Measurements from ENCODE around the gene WFDC6. TPM values are rescaled to one million over a fixed set of nuclear protein-coding genes. Genes with fewer than 3 reads are reported as not detected.

Gene WFDC6
- polyA plus RNA-seq, 3 donors: 0.30 TPM; not detected in 2

DNA sequence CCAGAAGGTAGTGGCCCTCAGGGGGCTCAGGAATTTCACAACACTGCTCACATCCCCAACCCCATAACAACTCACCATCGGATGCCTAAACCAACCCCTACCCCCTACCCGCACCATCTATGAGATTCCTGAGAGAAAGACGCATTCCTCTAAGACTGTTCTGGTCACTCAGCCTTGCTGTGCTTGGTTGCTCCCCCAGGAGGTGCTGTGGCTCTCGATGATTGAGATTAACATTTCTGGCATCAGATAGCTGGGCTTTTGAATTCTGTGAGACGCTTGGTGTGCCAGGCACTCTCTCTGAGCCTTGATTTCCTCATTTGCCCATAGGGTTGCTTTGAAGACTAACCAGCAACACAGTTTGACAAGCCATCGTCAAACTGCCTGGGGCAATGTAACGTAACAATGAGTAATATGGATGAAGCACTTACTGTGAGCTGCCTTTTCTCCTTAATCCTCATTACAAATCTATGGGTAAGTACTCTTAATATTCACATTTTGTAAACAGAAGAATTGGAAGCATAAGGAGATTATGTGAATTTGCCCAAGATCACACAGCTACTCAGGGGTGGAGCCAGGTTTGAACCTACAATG lies 978 bp downstream of the WFDC6 start:
- DNase-seq (ENCODE audit: extremely low read depth in 1 of 11, low read depth in 9 of 11, low spot score in 4 of 11): no peak

DNA sequence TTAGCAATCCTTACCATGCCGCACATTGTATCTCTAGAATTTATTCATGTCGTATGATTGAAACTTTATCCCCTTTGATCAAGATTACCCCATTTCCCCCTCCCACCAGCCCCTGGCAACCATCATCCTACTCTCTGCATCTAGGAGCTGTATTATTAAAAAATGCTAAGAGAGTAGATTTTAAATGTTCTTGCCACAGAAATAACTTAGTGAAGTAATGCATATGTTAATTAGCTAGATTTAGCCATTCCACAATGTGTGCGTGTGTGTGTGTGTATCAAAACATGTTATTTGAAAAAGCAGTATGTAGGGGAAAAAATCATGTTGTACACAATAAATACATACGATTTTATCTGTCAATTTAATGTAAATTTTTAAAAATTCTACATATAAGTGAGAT lies 12.0 kb downstream of the WFDC6 start:
- DNase-seq (ENCODE audit: extremely low read depth in 1 of 11, low read depth in 9 of 11, low spot score in 4 of 11): no peak

DNA sequence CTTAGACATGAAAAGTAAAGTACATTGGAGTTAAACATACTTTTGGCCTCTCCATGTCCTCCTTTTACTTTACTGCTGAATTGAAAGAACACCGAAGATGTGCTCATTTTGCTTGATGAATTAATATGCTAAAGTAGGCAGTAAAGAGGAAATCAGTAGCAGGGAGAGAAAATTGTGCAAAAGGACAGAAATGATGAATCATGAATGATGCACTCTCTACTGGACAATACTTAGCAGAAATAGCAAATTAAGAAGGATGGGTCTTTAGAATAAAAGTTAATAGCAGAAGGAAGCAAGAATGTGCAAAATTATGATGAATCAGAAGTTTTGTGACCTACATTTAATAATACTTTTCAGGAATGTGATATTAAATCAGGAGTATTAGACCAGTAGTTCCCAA lies 15.5 kb downstream of the WFDC6 start:
- DNase-seq (ENCODE audit: extremely low read depth in 1 of 11, low read depth in 9 of 11, low spot score in 4 of 11): no peak

DNA sequence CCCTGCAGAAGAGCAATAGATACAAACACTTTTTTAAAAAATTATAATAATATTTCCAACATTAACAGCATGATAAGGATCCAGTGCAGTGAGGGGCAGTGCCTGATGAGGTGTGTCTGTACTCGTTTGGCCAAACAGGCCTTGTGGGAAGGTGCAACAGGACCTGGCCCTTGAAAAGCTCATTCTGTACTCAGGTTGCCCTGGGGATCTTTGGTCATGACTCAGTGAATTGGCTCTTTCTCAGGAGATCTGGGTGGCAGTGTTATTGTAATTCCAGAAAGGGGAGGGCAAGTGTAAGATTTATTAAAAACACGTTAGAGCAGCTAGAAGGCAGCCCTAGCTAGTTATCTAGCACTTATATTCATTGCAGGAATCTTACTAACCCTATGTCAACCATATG lies 21.0 kb downstream of the WFDC6 start:
- DNase-seq (ENCODE audit: extremely low read depth in 1 of 11, low read depth in 9 of 11, low spot score in 4 of 11): peak in 3 of 11 donors; percentile 15 to 33 (median 15)

DNA sequence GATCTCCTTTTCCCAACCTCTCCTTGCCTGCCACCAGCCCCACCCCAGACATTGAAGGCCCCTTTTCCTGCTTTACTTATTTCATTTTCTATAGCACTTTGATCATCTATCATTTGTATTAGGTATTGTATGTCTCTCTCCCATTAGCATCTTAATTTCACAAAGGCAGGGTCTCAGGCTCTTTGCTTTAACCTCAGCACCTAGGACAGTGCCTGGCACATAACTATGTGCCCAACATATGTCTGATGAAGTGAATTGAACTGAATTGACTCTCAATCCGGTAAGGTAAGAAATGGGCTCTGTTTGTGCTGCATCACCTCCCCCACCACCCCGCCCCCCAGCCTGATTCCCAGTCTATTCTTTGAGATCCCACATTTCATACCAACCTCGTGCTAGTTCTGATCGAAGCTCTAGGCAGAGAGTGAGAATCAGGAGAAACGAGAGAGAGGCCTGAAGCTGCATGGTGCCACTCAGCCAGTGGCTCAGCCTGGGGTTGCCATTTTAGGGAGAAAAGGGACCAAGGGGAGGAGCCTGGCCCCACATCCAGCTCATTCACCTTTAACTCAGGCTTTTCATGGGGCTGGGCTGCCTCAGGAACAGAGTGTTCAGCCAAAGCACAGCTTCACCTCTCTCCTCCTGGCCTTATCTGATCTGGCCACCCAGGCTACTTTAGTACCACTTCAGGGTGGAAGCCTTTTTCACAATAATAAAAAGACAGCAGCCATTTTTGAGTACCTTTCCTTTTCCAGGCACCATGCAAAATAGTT lies 24.0 kb downstream of the WFDC6 start, which contains the start of gene SPINT3:
Gene SPINT3, minus strand, starts transcription at position 476 of the 767 bp plus-strand sequence. Its CDS starts 14 bp downstream, at position 462.
- DNase-seq (ENCODE audit: extremely low read depth in 1 of 11, low read depth in 9 of 11, low spot score in 4 of 11): no peak

DNA sequence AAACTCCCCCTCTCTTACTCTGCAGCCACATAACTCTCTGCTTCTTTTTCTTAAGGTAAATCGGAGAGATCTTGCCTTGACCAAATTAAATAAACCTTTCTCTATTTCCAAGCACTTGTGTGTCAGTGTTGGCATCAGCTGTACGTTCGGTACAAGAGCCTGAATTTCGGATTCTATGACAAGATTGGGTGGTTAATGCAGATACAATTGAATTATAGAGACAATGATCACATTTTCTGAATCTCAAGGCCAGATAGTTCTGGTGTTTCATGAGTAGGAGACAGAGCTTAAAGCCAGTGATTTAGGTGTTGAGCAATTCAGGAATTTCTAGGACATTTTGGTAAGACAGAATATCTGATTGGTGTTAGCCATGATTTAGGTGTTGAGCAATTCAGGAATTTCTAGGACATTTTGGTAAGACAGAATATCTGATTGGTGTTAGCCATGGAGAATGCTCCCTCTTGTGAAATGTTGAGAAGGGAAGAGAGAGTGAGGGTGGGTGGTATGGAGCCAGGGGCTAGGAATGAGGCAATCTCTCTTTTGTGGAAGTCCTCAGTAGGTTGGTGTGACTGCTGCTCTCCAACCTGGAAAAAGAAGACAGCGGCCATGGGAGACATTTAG lies 28.9 kb downstream of the WFDC6 start:
- DNase-seq (ENCODE audit: extremely low read depth in 1 of 11, low read depth in 9 of 11, low spot score in 4 of 11): no peak

DNA sequence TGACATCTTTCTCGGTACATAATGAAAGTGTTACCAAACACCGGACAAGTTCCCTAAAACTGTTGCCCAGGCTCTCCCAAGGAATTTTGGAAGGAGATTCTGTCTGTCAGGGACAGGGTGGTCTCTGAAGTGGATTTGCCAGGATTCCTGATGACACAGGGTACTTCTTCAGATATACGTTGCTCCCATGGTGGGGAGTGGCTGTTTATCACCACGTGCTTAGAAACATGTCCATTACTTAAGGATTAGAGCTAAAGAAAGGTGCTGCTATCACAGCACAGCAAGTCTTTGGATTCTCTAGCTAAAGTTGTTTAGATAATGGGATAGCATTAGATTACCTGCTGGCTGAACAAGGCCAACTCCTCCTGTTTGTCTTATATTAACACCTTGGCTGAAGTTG lies 30.2 kb downstream of the WFDC6 start:
- no peak for DNase-seq (ENCODE audit: extremely low read depth in 1 of 11, low read depth in 9 of 11, low spot score in 4 of 11)

DNA sequence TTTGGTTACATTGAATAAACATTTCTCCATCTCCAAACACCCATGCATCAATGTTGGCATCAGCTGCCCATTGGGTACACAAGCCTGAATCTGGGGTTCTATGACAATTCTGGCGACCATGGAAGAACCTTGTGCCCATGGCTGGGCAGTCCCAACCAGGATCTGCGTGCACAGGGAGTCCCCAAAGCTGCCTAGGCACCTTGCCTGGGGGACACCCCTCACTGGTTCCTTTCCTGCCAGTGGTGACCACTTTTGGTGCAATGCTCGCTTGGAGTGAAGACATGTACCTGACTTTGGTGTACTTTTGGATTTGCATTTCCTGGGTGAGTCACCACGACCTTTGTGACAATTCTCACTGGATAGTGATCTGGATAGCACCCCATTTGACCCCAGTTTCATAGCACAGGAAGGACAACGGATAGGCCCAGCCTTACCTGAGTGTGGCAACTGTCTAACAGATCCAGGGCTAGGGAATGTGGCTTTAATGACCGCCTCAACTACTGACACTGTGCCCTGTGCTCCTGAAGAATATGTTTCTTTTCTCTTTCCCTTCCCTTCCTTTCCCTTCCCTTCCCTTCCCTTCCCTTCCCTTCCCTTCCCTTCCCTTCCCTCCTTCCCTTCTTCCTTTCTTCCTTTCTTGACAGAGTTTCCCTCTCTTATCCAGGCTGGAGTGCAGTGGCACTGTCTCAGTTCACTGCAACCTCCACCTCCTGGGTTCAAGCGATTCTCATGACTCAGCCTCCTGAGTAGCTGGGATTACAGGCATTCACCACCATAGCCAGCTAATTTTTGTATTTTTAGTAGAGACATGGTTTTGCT lies 31.0 kb downstream of the WFDC6 start:
- DNase-seq (ENCODE audit: extremely low read depth in 1 of 11, low read depth in 9 of 11, low spot score in 4 of 11): no peak

DNA sequence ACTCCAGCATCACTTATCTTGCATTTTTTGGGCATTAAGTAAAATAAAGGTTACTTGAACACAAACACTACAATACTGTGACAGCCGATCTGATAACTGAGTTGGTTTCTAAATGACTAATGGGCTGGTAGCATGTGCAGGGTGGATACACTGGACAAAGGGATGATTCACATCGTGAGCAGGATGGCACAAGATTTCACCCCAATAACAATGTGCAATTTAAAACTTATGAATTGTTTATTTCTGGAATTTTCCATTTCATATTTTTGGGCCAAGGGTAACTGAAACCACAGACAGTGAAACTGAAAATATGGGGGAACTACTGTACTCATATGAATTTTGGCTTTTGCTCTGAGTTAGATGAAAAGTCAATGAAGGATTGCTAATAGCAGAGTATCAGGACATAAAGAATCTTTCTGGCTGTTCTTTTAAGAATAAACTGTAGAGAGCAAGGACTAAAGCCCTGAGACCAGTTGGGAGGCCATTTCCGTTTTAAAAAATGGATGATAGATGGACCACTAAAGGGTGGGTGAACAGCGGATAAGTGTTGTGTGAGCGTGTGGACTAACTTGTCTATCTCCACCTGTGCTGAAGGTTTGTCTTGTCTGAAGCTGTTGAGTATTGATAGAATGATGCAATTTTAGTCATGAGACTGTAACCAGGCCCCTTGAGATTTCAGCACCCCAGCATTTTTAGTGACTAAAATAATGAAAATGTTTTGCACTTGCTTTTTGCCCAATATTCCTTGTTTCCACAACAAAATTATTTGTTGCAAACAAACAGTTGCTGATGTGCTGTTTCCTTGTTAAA lies 32.1 kb downstream of the WFDC6 start:
- DNase-seq (ENCODE audit: extremely low read depth in 1 of 11, low read depth in 9 of 11, low spot score in 4 of 11): no peak

DNA sequence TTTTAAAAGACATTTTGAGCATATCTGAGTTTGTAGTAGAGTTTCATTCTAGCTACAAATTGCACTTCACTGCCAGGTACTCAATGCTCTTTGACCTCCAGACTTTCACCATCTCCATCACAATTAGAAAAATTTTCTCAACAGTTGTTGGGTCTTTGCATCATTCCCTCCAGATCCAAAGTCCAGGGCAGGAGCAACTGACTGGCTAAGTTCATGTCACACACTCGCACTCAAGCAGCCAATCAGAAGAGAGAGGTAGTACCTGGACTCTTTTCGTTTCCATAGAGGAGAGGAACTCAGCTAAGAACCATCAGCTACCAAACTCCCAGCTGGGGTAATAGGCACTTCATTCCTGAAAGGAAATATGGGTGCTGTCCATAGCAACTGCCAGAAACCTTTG lies 32.9 kb downstream of the WFDC6 start:
- no peak for DNase-seq (ENCODE audit: extremely low read depth in 1 of 11, low read depth in 9 of 11, low spot score in 4 of 11)

DNA sequence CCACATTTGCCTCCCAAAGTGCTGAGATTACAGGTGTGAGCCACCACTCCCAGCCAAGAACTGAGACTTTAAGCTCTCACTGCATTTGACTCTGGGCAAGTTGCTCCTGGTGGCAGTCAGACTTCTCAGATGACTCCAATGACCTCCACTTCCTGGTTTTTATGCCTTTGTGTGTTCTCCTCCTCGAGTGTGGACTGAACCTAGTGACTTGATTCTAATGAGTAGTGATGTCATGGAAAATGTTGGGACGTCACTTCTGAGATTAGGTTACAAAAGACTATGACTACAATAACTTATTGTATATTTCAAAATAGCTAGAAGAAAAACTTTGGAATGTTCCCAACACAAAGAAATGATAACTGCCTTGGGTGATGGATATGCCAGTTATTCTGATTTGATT lies 35.9 kb downstream of the WFDC6 start:
- DNase-seq (ENCODE audit: extremely low read depth in 1 of 11, low read depth in 9 of 11, low spot score in 4 of 11): no peak

DNA sequence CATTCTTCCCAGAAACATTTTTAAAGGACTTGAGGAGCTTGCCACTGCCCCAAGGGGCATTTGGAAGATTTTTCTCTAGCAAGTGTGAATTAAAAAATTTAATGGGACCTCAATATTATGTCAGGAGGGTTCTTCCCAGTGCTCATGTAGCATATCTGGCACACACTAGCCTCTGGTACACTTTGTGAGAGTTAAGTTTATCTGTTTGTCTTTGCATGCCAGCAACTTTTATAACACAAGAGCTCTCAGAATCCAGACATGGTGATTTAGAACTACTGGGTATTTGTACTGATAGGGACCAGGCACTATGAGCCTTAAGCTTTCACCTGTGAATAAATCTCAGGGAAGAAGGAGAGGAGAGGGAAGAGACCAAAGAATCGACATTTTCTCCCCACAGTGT lies 36.7 kb downstream of the WFDC6 start:
- no peak for DNase-seq (ENCODE audit: extremely low read depth in 1 of 11, low read depth in 9 of 11, low spot score in 4 of 11)

DNA sequence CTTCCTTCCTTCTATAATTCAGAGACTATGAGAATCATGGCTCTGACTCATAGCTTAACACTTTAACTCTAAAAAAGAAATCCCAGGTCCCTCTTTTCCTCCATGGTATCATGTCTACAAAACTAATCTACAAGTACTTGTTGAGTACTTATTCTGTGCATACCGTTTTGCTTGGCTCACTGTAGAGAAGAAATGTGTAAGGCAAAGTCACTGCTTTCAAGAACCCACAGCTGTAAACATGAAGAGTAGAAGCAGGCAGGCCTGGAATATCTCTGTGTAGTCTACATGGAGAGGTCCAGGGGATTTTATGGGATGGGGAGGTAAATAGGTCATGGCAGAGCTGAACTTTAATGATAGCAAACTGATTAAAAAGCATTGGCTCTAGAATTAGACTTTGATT lies 37.7 kb downstream of the WFDC6 start:
- DNase-seq (ENCODE audit: extremely low read depth in 1 of 11, low read depth in 9 of 11, low spot score in 4 of 11): no peak

DNA sequence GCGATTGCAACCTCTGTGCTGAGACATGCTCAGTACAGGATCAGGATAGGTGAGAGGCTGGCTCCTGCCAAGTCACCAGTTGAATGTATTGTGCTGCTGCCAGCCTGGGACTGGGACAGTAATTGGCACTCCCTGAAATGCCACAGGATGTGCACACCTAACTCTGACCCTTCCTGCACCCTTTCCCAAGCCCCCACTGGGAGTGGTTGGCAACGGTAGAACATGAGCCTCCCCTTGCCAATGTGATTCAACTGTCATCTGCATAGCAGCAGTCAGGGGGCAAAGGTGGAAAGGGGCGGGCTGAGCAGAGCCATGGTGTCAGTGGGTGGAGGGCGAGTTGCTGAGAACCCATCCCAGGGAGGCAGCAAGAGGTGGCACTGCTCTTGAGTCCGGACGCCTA lies 39.3 kb downstream of the WFDC6 start:
- no peak for DNase-seq (ENCODE audit: extremely low read depth in 1 of 11, low read depth in 9 of 11, low spot score in 4 of 11)

DNA sequence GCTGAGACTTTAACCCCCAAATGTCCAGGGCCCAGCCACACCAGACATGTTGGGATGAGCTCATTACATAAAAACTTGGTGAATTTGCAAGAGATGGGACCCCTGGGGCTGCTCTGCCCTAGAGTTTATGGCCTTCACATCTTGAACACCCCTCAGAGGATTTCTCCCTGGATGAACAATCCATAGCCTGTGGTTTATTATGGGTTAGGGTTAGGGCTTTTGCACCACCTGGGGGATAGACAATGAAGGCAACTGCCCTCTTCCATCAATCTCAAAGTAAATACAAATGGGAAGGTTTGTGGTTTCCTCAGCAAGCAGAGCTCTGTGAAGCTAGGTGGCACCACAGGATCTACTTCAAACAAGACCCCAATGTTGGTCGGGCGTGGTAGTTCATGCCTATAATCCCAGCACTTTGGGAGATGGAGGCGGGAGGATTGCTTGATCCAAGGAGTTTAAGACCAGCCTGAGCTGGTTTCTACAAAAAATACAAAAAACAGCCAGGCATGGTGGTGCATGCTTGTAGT lies 41.2 kb downstream of the WFDC6 start:
- no peak for DNase-seq (ENCODE audit: extremely low read depth in 1 of 11, low read depth in 9 of 11, low spot score in 4 of 11)

DNA sequence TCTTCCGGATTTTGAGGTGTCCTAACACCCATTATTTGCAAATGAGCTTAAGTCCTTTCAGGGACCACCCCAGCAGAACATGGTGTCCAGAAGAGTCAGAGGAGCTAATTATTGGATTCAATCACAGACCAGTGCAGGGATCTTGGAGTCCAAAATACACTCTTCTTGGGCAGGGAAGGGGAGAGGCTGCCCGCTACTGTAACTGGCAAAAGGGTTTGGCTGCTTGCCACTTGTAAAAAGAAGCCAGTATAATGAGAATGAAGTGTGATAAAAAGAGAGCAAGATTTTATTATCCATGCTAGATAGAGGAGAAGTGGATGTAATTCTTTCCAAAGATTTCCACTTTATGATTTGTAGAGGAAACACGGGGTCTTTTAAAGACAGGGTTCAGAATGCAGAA lies 43.1 kb downstream of the WFDC6 start:
- DNase-seq (ENCODE audit: extremely low read depth in 1 of 11, low read depth in 9 of 11, low spot score in 4 of 11): no peak

DNA sequence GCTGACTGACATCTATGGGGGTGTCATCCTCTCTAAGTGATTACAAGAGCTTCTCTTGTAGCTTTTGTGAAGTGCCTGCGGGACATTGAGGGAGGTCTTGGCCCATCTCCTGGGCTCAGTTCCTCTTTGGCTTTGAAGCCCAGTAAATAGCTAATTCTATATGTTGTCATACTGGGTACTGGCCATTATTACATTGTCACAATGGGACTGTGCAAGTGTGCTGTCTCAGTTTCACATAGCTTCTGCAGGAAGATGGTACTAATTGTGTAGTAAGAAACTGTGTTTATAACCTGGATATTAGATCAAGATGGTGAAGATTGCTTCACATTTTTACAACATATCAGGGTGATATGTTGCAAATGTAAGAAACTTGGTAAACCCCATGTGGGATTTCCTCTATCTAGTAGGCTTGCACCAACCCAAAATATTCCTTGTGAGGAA lies 43.8 kb downstream of the WFDC6 start:
- no peak for DNase-seq (ENCODE audit: extremely low read depth in 1 of 11, low read depth in 9 of 11, low spot score in 4 of 11)

DNA sequence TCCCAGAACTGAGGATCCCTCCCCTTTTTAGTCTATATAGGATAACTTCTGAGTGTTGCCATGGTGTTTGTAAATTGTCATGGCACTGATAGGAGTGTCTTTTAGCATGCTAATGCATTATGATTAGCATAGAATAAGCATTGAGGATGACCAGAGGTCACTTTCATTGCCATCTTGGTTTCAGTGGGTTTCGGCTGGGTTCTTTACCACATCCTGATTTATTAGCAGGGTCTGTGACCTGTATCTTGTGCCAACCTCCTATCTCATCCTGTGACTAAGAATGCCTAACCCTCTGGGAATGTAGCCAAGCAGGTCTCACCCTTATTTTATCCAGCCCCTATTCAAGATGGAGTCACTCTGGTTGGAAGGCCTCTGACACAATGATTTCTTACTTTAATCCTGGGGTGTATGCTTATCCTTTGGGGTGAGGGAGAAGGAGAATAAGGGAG lies 50.2 kb downstream of the WFDC6 start:
- DNase-seq (ENCODE audit: extremely low read depth in 1 of 11, low read depth in 9 of 11, low spot score in 4 of 11): no peak
